HG03521 (cell line): ENCODE data around the gene PAX5.

ENCODE experiments used
- ATAC-seq: cut with Tn5 transposase; IDR thresholded peaks from one replicate; pipeline ENCODE4 v1.9.1; 2021; ENCODE audit warnings: mild to moderate bottlenecking, moderate library complexity; ENCODE audit not compliant: unreplicated experiment

PAX5 gene

GRCh38 chr9:36839131-36839885 lies 194.8 kb downstream of the PAX5 start:
- ATAC-seq: no peak

DNA sequence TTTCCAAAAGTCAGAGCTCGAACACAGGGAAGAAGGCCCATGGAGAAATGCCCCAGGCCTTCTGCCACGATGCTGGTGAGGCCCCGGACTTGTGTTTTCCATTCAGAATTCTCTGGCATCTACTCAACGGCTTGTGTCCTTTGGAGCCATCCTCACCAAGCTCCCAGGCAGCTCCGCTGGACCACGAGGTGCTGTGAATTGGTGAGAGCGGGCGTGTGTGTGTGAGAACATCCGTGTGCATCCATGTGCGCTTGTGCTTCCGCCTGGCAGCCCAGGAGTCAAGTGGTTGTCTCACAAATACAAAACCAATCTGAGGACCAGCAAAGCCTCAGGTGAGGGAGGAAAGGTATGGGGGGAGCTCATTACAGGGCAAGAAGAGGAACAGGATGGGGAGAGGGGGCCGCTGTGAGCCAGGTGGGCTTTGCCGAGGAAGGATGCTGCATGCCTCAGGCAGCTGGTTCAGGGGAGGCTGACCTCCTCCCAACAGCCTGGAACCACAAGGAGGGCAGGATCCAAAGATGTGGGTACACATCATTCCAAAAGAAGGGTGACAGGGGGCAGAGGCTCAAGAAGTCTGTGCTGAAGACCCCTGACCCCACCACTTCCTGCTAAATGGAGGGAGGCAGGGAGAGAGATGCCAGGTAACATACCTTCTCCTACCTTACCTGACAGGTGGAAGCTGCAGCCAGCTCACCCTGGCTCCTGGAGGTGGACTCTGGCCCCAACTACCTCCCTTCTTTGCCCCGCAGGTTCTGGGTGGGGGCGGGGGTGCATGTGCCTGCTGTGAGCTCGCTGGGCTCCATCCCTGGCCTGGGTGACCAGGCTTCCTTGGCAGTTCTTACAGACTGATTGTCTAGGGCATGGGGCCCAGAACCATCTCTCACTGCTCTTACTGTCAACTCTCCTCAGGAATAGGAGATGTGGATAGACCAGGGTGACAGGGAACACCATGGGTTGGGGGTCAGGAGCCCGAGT lies 196.3 kb downstream of the PAX5 start:
- no peak for ATAC-seq

DNA sequence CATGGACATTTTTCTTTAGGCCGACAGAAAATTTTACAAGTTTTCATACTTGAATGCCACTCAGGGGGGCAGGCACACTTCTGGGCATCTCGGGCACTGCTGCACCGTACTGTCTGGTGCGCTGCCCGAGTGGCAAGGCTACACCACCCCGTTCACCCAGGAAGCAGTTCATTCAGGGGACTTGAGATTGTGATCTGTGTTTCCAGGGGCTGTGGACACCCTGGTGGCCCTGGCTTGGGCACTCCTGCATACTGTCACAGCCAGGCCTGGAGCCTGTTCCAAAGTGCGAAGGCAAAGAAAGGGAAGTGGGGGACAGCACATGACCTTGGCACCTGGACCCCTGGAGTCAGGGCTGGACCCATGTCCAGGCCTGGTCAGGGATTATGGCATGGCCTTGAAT lies 197.6 kb downstream of the PAX5 start:
- ATAC-seq: no peak

GRCh38 chr9:36835271-36835996 lies 198.6 kb downstream of the PAX5 start:
- no peak for ATAC-seq

DNA sequence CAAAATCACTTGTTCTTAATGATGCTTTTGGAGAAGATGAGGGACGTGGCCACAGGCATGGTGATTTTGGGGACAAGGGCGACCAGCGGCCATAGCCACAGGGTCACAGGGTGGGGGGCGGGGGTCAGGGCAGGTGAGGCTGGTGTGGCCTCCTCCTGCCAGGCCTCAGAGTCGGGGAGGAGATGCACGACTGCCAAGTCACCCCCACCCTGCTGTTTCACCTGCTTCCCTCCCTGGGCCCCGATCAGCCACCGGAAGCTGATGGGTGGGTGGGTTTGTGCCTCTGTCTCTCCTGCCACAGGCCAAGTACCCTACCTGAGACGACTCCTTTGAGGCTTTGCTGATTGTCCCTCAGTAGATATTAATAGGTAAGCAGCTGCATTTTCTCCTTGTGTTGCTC lies 199.3 kb downstream of the PAX5 start:
- no peak for ATAC-seq

- no peak for ATAC-seq
Observed at GRCh38 chr9:36833954-36834353, 200.1 kb downstream of the PAX5 start.

GRCh38 chr9:36832164-36832795 lies 201.8 kb downstream of the PAX5 start:
- no peak for ATAC-seq

- ATAC-seq: no peak
Observed at GRCh38 chr9:36831381-36832161, 202.5 kb downstream of the PAX5 start.

- no peak for ATAC-seq
Observed at GRCh38 chr9:36828611-36829013, 205.5 kb downstream of the PAX5 start.

GRCh38 chr9:36827593-36827992 lies 206.5 kb downstream of the PAX5 start:
- no peak for ATAC-seq

GRCh38 chr9:36826581-36826980 lies 207.5 kb downstream of the PAX5 start:
- no peak for ATAC-seq

DNA sequence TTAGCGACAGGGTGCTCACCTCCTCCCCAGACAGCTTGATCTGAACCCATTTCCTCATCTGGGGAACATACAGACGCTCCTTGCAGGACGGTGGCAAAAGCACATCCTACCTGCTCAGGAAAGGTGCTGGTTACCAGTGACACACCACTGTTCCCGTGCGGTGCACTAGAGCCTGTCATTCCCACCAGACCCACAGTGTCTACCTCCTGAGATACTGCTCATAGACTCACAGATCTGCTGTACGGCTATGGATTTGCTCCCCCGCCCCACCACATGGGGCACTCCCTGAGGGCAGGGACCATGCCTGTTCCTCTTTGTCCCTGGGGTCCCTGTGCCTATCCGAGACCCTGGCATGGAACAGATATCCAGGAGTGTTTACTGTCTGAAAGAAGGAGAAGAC lies 208.9 kb downstream of the PAX5 start:
- no peak for ATAC-seq

GRCh38 chr9:36823934-36824333 lies 210.1 kb downstream of the PAX5 start:
- ATAC-seq: no peak

GRCh38 chr9:36823466-36823865 lies 210.6 kb downstream of the PAX5 start:
- no peak for ATAC-seq

GRCh38 chr9:36822201-36822600 lies 211.9 kb downstream of the PAX5 start:
- ATAC-seq: no peak

DNA sequence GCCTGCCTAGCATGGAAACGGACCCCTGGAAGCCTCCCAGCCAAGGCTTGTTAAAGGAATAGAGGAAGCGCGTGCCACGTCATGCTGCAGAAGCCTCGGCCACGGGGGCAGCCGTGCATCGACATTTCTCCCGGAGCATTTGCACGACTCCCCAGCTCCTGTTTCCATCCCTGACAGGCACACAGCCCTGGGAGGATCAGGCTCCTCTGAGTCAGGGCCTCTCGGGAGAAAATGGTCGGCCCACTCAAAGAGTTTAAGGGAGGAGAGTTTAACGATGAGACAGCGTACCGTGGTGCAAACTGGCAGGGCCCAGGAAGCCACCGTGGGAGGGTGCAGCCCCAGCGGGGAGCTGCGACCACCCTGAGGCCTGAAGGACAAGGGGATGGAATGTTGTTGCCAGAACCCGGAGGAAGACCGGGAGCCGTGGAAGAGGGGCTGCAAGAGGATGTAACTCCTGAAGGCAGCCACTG lies 213.6 kb downstream of the PAX5 start:
- ATAC-seq: no peak

GRCh38 chr9:36818965-36819870 lies 214.8 kb downstream of the PAX5 start:
- ATAC-seq: no peak

- no peak for ATAC-seq
Observed at GRCh38 chr9:36818242-36818938, 215.7 kb downstream of the PAX5 start.
